ENCODE results near the gene KCNK10. TPM values are rescaled to one million over a fixed set of nuclear protein-coding genes. Genes with fewer than 3 reads are reported as not detected.

Gene KCNK10
- polyA plus RNA-seq, 3 donors = 0.05 TPM; not detected in 2

DNA sequence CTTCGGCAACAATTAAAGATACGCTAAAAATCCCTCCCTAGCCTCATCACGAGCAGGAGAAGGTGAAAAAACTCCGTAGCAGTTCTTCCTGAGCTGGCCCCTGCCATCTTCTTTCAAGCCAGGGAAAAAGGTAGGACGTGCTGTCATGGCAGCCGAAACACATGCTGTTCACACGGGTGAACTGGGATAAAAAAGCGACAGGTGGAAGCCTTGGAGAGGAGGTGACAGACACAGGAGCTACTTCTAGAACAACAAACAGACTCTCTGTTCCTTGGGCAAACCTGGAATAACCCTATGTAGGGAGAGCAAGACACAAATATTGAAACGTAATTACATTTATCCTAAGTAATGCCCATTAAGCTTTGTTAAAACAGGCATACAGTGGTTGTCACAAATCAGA, 81.3 kb downstream of the KCNK10 start:
- intact Hi-C loops (cut with micrococcal nuclease) = no loop called here
- Mint-ChIP-seq H3K27me3 (ENCODE audit: low read depth in 3 of 3) (peaks cover 3 to 4% (median 4%) of the 10 kb centered on the region in 3 donors), H3K9me3 (peaks cover 0 to 3% (median 1%) of the 10 kb centered on the region in 7 donors), H3K27ac (no peak overlapping the region), H3K36me3 (no peaks in the 10 kb centered on the region), H3K4me1 (no peaks in the 10 kb centered on the region), H3K4me3 (no peak overlapping the region)
- no peaks in the 10 kb centered on the region for H3K79me2 ChIP-seq (ENCODE audit: insufficient read depth, low read length)
- no peak overlapping the region for H3K4me2 ChIP-seq (replicated peaks; ENCODE audit: extremely low read depth, low read length, poor library complexity, severe bottlenecking)
- no peak overlapping the region for H3K9ac ChIP-seq (ENCODE audit: insufficient read depth, low read length, poor library complexity, severe bottlenecking)
- TF ChIP-seq CTCF (IDR thresholded peaks at IDR 0.05) = no peak
- no peak overlapping the region for H2AFZ ChIP-seq (ENCODE audit: insufficient read depth, low read depth, low read length, poor library complexity, severe bottlenecking)
- WGBS (ENCODE audit: insufficient coverage) = 93% methylated on average over 5 of the region's 9 CpGs
- H3K4me3 ChIP-seq (replicated peaks in 1 of 3; ENCODE audit: low read depth in 2 of 3, low read length in 3 of 3) = no peak overlapping the region
- no peaks in the 10 kb centered on the region for H3K4me1 ChIP-seq (ENCODE audit: control insufficient read depth in 1 of 2, insufficient read depth in 2 of 2, low read length in 2 of 2)
- no peaks in the 10 kb centered on the region for H3K36me3 ChIP-seq (replicated peaks in 1 of 2; ENCODE audit: control insufficient read depth in 1 of 2, insufficient read depth in 2 of 2, low read length in 2 of 2)
- H3K27me3 ChIP-seq (ENCODE audit: control insufficient read depth in 2 of 2, insufficient read depth in 2 of 2, low read length in 2 of 2) = no peaks in the 10 kb centered on the region
- H3K27ac ChIP-seq (ENCODE audit: low read depth in 1 of 2, low read length in 2 of 2) = no peak overlapping the region
- H4K20me1 ChIP-seq (ENCODE audit: insufficient read depth, low read length) = no peaks in the 10 kb centered on the region
- H3K9me3 ChIP-seq (replicated peaks in 1 of 2; ENCODE audit: control insufficient read depth in 1 of 2, insufficient read depth in 1 of 2, low read length in 2 of 2) = no peaks in the 10 kb centered on the region
- no peak for DNase-seq

DNA sequence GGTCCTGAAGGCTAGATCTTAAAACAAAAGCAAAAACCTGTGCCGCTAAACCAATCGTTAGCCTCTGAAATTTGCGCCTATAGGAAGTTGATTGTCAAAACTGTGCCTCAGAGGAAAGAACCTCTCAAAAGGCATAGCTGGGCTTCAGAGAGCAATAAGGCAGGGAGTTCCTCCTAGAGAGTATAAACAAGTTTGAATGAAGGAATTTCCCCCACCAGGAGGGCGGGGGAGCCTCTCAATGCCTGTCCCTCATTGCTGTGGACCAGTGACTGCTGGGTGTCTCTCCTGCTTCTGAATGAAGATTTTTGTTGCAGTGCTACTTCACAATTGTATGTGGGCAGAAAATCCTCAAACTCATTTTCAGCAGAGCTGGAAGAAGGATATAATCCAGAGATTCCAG, 88.6 kb downstream of the KCNK10 start:
- Histone ChIP-seq H2AFZ (ENCODE audit: insufficient read depth, low read depth, low read length, poor library complexity, severe bottlenecking) (no peak overlapping the region), H3K4me3 (replicated peaks in 1 of 3; ENCODE audit: low read depth in 2 of 3, low read length in 3 of 3) (no peak overlapping the region), H3K9me3 (replicated peaks in 1 of 2; ENCODE audit: control insufficient read depth in 1 of 2, insufficient read depth in 1 of 2, low read length in 2 of 2) (no peaks in the 10 kb centered on the region), H4K20me1 (ENCODE audit: insufficient read depth, low read length) (no peaks in the 10 kb centered on the region), H3K36me3 (replicated peaks in 1 of 2; ENCODE audit: control insufficient read depth in 1 of 2, insufficient read depth in 2 of 2, low read length in 2 of 2) (no peaks in the 10 kb centered on the region), H3K9ac (ENCODE audit: insufficient read depth, low read length, poor library complexity, severe bottlenecking) (no peak overlapping the region), H3K4me1 (ENCODE audit: control insufficient read depth in 1 of 2, insufficient read depth in 2 of 2, low read length in 2 of 2) (no peaks in the 10 kb centered on the region), H3K79me2 (ENCODE audit: insufficient read depth, low read length) (no peaks in the 10 kb centered on the region), H3K4me2 (replicated peaks; ENCODE audit: extremely low read depth, low read length, poor library complexity, severe bottlenecking) (no peak overlapping the region), H3K27ac (ENCODE audit: low read depth in 1 of 2, low read length in 2 of 2) (no peak overlapping the region), H3K27me3 (ENCODE audit: control insufficient read depth in 2 of 2, insufficient read depth in 2 of 2, low read length in 2 of 2) (no peaks in the 10 kb centered on the region)
- H3K4me1 Mint-ChIP-seq = no peaks in the 10 kb centered on the region
- peaks cover 5 to 13% (median 8%) of the 10 kb centered on the region in 7 donors for H3K9me3 Mint-ChIP-seq
- peaks cover 0 to 3% (median 1%) of the 10 kb centered on the region in 3 donors for H3K27me3 Mint-ChIP-seq (ENCODE audit: low read depth in 3 of 3)
- DNase-seq = no peak
- peaks cover 0 to 6% of the 10 kb centered on the region in 2 donors for H3K36me3 Mint-ChIP-seq
- intact Hi-C loops (cut with micrococcal nuclease) = no loop called here
- TF ChIP-seq CTCF (IDR thresholded peaks at IDR 0.05) = no peak
- H3K4me3 Mint-ChIP-seq = no peak overlapping the region
- WGBS (ENCODE audit: insufficient coverage) = 13% methylated on average over 3 of the region's 4 CpGs
- no peak overlapping the region for H3K27ac Mint-ChIP-seq

All from CD14-positive monocyte (primary cell).